ENCODE results near the gene H2AZ2.

DNA sequence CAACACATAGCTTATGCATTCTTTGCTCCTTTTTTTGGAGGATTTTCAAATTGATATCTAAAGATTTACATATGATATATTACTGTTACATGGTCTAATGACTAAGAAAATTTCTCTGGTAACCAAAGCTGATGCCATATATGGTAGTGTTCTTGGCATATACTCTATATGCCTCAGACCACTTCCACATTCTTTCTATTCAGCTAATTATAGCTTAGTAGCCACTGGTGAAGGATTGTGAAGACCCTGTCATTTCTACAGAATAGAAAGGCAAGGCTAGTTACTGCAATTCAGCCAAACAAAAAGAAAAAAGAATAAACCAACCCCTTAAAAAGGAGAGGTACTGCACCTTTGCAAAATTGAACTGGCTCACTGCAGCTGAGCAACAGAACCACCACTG lies 33.7 kb upstream of the H2AZ2 start:
- TF ChIP-seq, protein P1, sequence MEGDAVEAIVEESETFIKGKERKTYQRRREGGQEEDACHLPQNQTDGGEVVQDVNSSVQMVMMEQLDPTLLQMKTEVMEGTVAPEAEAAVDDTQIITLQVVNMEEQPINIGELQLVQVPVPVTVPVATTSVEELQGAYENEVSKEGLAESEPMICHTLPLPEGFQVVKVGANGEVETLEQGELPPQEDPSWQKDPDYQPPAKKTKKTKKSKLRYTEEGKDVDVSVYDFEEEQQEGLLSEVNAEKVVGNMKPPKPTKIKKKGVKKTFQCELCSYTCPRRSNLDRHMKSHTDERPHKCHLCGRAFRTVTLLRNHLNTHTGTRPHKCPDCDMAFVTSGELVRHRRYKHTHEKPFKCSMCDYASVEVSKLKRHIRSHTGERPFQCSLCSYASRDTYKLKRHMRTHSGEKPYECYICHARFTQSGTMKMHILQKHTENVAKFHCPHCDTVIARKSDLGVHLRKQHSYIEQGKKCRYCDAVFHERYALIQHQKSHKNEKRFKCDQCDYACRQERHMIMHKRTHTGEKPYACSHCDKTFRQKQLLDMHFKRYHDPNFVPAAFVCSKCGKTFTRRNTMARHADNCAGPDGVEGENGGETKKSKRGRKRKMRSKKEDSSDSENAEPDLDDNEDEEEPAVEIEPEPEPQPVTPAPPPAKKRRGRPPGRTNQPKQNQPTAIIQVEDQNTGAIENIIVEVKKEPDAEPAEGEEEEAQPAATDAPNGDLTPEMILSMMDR (conservative IDR thresholded peaks at IDR 0.05; ENCODE audit: low read length), result no peak
- TF ChIP-seq EZH2phosphoT487 (IDR thresholded peaks at IDR 0.05; ENCODE audit: borderline replicate concordance, low read depth, low read length), result no peak
